HG03159 (cell line): Measurements from ENCODE around the gene ZBTB11.
"Not testable (repeated sequence)": the region's sequence is repeated elsewhere in the genome, so short reads cannot be mapped to it uniquely, and the experiment has no call there.

Experiments used
- ATAC-seq: cut with Tn5 transposase; IDR thresholded peaks from one replicate; pipeline ENCODE4 v1.9.1; 2021; ENCODE audit warnings: mild to moderate bottlenecking, moderate library complexity; ENCODE audit not compliant: unreplicated experiment

Gene ZBTB11

DNA sequence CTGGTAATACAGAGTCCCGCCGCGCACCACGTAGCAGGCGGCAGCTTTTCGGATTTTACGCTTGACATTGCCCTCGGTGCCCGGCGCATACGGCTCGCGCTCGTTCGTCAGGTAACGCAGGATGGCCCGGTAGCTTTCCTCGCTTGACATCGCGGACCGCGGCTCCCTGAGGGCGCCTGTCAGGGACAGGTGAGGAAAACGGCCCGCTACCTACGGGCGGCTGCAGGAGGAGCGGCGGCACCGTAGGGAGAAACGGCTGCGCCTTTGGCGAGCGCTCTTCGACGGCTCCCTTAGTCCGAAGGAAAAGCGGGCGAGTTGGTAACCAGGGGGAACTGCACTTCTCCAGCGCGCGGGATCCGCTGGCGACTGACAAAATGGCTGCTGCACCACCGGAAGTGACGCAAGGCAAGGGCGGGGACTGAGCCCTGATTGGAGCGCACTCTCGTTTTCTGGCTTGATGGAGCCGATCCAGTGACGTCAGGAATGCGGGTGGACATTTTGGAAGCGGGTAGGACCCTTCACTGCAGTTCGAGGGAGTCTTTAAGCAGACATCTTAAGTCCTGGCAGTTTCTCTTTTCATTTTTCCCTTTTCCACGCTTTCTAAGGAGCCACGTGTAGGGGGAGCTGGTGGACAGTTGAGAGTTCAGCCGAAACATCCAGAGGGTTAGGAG lies at the start of gene ZBTB11:
Gene ZBTB11, minus strand, starts transcription at position 368 of the 671 bp plus-strand sequence. Its CDS starts 218 bp downstream, at position 150.
- ATAC-seq: peak; percentile 69

DNA sequence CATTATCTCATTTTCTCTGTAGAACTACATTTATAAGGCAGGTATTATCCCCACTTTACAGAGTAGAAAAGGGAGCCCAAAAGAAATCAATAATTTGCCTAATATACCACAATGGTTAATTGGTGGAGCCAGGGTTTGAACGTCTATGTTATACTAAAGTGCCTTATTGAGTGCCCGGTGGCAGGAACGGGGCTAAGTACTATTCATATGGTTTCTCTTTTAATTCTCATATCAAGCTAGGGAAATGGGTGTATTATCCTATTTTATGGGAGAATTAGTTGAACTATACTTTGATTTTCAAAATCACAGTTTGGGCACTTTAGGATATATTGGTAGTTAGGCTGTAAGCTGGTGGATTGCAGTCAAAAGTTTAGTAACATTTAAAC lies 49.0 kb upstream of the ZBTB11 start:
- no peak for ATAC-seq

DNA sequence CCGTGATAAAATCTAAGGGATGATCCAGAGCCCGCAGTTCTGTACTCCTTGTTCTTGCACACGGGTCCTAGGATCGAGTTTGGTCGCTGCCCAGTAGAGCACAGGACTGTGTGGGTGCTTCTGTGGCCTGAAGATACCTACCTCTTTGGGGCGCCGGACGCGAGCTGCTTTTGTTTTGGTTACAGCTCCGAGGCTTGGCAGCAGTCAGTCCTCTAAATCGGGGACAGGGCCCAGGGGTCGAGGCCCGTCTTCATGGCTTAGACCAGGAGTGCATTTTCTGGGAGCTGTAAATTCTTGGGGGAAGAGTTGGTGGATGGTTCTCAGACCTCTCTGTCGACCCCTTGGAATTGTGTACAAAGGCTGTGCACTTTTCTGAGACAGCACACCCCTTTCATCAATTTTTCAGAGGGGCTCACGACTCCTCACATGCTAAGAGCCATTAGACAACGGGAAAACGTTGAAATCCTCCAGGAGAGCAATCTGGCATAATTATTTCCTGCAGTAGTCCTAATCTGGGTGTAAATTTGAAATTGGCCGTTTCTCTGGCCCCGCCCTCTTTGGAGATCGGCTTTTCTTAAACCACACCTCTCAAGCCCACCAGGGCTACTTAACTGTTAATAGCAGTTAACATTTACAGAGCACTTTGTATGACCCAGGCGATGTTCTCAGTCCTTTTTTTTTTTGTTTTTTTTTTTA lies 48.4 kb upstream of the ZBTB11 start:
- ATAC-seq: peak; percentile 22

DNA sequence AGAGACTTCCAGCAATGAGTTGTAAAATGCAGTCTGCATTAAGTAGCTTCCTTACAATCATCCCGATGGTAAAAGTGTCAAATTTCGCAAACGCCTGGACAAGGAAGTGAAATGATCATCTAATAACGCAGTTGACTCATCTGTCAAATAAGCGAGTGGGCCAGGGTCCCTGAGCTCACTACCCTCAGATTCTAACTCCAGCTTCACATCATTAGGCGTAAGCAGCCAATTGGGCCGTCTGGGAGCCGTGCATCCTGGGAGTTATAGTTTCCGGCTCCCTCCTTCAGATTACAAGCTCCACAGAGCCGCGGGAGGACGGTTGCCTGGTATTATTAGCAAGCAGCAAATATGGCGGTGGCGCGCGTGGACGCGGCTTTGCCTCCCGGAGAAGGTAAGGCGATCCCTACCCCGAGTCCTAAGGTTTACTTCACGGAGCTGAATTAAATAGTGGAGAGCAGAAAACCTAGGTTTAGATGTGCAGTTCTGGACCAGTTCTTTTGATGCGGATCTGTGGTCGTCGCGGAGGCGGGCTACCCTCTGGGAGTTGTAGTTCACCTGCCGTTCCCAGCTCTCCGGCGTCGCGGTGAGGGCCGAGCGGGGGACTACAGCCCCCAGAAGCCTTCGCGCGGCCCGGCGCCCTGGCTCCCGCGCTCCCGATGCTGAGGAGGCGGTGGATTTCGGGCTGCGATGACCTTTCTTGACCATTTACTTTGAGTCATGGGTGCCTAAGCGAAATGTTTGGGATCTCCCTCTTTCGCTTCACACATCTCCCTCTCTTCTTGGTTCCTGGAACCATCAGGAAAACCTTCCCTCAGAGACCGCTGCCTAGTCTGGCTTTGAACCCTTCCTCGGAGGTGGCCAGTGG lies 47.6 kb upstream of the ZBTB11 start, which contains the start of gene CEP97:
Gene CEP97, plus strand, starts transcription at position 286 of the 865 bp plus-strand sequence. Its CDS starts 63 bp downstream, at position 349.
- peak; percentile 90 for ATAC-seq

DNA sequence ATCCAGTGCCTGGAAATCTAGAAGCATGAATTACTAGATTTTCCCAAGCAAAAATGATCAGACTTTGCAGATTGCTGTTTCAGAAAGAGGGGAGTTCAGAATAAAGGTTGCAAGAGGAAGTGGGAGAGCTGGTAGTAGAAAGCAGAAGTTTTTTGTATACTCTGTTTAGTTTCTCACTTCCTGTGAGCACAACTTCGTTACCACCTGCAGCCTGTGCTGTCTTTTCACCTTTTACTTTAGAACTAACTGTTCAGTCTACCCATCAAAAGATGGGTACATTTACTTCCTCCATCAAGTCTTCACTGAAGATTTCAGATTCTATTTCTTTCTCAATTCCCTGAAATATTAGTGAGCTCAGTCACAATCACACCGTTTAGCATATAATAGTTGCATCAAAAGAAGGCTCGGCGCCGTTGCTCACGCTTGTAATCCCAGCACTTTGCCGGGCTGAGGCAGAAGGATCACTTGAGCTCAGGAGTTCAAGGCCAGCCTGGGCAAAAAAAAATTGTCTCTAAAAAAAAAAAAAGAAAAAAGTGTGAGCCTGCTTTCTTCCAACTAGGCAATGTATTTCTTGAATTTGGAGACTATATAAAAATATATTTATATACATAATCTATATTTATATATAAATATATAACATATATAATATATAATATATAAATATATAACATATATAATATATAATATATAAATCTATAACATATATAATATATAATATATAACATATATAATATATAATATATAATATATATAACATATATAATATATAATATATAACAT lies 45.7 kb upstream of the ZBTB11 start:
- ATAC-seq: peak; percentile 56

- no peak for ATAC-seq
Observed at GRCh38 chr3:101720851-101721840, 44.2 kb upstream of the ZBTB11 start.

- ATAC-seq: no peak
Observed at GRCh38 chr3:101719604-101720185, 42.8 kb upstream of the ZBTB11 start.

GRCh38 chr3:101718455-101718854 lies 41.5 kb upstream of the ZBTB11 start:
- ATAC-seq: no peak

DNA sequence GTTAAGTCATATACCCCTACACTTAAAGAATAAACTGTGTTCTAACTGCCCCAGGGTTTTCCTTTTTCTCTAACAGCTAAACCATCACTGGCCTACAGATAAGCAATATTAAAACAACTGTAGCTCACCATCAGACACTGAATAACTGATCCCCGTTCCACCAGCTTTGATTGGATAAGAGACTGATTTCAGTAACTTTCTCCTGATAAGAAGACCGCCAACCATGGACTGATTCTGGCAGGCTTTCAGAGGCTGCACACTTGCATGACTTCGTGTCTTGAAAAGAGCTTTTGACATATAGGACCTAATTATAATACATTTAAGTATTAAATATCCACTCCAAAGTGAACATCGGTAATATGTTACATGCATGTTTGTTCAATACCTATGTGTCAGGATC lies 32.2 kb upstream of the ZBTB11 start:
- no peak for ATAC-seq

DNA sequence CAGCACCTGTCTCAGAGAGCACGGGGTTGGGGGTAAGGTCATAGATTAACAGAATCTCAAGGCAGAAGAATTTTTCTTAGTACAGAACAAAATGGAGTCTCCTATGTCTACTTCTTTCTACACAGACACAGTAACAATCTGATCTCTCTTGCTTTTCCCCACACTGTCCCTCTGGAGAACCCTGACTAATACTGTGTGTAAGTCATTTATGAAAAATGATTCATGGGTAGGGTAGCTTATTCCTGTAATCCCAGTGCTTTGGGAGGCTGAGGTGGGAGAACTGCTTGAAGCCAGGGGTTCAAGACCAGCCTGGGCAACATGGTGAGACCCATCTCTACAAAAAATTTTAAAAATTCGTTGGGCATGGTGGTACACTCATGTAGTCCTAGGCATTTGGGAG lies 27.7 kb upstream of the ZBTB11 start:
- ATAC-seq: not testable (repeated sequence)

- ATAC-seq: no peak
Observed at GRCh38 chr3:101703169-101703568, 26.2 kb upstream of the ZBTB11 start.

DNA sequence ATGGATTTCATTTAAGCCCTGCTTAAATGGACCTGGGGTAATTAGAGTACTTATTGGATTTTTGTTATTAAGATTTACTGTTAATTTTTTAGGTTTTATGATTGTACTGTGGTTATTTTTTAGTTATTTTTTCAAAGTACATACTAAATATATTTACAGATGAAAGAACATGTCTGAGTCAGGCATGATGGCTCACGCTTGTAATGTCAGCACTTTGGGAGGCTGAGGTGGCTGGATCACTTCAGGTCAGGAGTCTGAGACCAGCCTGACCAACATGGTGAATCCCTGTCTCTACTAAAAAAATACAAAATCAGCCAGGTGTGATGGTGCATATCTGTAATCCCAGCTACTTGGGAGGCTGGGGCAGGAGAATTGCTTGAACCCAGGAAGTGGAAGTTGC lies 25.8 kb upstream of the ZBTB11 start:
- ATAC-seq: no peak

DNA sequence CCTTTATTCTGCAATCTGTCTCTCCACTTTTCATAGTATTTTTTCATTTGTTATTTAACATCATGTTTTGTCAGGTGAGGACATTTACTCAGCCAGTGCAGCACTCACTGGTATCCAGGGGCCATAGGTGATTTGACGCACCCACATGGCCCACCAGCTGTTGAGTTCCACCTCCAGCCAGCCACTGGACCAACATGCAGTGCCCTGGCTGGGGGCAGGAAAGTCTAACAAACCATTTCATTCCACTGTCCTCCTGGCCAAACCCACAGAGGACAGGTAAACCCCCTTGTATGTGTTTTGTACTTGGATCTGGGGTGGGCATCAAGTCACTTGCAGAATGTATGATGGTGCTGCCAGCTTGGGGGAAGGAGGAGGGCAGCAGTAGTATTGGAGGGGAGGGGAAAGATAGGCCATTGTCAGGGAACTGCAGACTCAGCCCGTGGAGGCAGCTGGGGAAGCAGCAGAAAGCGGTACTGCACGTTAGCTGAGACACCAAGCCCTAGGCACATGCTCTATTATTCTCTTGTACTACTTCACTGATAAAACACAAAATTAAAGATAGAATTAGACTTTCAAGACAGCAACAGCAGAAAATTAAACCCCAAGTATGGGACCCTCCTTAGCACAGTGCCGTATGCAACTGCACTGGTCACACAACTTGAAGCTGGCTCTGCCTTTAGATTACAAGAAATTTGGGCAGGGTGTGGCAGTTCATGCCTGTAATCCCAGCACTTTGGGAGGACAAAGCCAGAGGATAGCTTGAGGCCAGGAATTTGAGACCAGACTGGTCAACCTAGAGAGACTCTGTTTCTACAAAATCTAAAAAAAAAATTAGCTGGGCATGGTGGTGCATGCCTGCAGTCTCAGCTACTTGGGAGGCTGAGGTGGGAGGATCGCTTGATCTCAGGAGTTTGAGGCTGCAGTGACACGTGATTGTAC lies 25.0 kb upstream of the ZBTB11 start:
- peak; percentile 20 for ATAC-seq

DNA sequence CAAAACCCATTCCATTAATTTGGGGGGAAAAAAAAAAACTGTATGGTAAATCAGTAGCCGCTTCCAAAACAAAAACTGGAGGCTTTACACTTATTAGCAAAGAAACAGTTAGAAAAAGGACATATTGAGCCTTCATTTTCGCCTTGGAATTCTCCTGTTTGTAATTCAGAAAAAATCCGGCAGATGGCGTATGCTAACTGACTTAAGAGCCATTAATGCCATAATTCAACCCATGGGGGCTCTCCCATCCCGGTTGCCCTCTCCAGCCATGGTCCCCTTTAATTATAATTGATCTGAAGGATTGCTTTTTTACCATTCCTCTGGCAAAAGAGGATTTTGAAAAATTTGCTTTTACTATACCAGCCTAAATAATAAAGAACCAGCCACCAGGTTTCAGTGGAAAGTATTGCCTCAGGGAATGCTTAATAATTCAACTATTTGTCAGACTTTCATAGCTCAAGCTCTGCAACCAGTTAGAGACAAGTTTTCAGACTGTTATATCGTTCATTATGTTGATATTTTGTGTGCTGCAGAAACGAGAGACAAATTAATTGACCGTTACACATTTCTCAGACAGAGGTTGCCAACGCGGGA lies 18.9 kb upstream of the ZBTB11 start:
- ATAC-seq: no peak

DNA sequence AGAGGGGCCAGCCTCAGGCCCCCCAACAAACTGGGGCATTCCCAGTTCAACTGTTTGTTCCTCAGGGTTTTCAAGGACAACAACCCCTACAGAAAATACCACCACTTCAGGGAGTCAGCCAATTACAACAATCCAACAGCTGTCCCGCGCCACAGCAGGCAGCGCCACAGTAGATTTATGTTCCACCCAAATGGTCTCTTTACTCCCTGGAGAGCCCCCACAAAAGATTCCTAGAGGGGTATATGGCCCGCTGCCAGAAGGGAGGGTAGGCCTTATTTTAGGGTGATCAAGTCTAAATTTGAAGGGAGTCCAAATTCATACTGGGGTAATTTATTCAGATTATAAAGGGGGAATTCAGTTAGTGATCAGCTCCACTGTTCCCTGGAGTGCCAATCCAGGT lies 17.9 kb upstream of the ZBTB11 start:
- ATAC-seq: not testable (repeated sequence)

DNA sequence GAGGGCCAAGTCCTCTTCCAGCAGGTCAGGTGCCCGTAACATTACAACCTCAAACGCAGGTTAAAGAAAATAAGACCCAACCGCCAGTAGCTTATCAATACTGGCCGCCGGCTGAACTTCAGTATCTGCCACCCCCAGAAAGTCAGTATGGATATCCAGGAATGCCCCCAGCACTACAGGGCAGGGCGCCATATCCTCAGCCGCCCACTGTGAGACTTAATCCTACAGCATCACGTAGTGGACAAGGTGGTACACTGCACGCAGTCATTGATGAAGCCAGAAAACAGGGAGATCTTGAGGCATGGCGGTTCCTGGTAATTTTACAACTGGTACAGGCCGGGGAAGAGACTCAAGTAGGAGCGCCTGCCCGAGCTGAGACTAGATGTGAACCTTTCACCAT lies 16.6 kb upstream of the ZBTB11 start:
- peak; percentile 66 for ATAC-seq
